GOT3 (cell line): ENCODE results near the gene SLC25A22.

Experiments used
- DNase-seq: peaks from one replicate; lab custom pipeline; 2025; ENCODE audit warnings: mixed read lengths; lab: John Stamatoyannopoulos, UW

The SLC25A22 gene

GRCh38 chr11:803467-803742, 5.3 kb upstream of the SLC25A22 start:
- DNase-seq: no peak

- no peak for DNase-seq
These were observed 4.8 kb upstream of the SLC25A22 start for GRCh38 chr11:802693-803466.

GRCh38 chr11:802018-802617, 4.0 kb upstream of the SLC25A22 start:
- DNase-seq: no peak

- DNase-seq: no peak
These were observed 3.2 kb upstream of the SLC25A22 start for GRCh38 chr11:801097-801780.

DNA sequence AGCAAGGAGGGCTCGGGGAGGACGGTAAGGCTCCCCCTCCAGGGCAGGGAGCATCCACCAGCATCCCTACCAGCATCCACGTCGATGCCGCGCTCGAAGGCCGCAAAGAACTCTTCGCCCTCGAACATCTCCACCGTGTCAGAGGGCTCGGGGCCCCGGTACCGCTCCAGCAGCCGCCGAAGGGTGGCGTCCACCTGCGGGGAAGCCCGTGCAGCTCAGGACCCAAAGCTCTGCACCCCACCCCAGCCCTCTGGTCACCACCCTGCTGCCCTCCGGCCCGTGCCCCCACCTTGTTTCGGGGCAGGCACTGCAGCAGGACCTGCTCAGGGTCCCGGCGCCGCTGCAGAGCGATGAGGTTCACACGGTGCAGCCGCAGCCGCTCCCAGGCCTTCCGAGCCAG, 2.4 kb upstream of the SLC25A22 start:
- DNase-seq: no peak

DNA sequence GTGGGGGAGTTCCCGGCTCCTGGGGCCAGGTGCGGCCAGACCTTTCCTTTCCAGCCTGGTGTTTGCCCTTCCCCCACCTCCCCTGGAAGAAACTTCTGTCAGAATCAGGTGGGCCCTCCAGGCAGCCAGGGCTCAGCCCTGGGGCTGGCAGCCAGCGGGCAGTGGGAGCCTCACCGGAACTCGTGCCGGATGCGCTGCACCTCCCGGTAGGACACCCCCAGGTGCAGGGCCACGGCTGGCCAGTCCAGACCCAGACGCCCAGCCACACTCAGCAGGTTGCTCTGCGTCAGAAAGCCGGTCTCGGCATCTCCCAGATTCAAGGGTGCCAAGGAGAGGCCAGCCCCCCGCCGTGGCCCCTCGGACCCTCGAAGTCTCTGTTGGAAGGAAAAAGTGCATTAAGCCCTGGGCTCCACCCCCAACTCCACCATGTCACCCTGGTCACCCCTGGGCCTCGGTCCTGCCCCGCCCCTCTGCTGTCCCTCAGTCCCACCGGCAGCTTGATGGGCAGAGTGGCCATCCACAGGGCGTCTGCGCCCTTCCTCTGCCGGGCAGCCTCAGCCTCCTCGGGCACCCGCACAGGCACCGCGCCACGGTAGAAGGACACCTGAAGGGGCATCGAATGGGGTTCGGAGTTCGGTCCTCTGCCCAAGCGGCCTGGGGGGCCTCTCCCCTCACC, 1.7 kb upstream of the SLC25A22 start:
- no peak for DNase-seq

- no peak for DNase-seq
These were observed 587 bp downstream of the SLC25A22 start for GRCh38 chr11:797296-798092.

- no peak for DNase-seq
These were observed 1.4 kb downstream of the SLC25A22 start for GRCh38 chr11:796565-797295.

- DNase-seq: peak; percentile 41
These were observed 2.2 kb downstream of the SLC25A22 start for GRCh38 chr11:795634-796564.

DNA sequence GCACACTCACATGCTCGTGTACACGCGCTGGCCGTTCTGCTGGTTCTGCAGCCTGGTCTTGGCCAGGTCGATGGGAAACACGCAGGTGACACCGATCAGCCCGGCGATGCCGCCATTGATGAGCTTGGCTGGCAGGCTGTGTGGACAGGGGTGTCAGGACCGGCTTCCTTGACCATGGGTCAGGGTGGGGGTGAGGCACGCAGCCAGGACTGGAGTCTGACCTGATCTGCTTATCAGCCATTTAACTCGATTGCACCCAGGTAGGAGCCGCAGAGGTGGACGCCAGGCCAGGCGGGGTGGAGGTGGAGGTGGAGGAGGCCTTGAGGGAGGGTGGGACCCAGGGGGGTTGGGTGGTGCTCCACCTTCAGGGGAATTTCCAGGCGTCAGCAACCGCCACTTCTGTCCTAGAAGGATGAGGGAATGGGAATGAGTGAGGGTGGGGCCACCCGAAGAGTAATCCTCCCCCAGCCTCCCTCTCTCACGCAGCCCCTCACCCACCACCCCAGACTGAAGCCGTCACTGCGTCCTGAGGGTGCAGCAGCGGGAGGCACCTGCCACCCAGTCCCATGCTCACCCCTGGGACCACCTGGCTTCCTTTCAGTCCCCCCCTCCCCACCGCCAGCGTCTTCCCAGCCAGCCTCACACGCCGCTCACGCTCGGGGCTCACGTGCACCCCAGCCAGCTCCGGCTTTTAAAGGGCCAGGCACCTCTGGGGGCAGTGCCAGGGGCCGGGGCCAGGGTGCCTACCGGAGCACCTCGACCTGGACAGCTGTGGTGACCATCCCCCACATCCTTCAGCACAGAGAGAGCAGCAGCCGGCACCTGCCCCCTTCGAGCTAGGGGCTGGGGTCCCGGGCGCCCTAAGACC, 3.1 kb downstream of the SLC25A22 start:
- DNase-seq: no peak

GRCh38 chr11:794013-794765, 3.9 kb downstream of the SLC25A22 start:
- no peak for DNase-seq

GRCh38 chr11:793556-793955, 4.5 kb downstream of the SLC25A22 start:
- DNase-seq: no peak

DNA sequence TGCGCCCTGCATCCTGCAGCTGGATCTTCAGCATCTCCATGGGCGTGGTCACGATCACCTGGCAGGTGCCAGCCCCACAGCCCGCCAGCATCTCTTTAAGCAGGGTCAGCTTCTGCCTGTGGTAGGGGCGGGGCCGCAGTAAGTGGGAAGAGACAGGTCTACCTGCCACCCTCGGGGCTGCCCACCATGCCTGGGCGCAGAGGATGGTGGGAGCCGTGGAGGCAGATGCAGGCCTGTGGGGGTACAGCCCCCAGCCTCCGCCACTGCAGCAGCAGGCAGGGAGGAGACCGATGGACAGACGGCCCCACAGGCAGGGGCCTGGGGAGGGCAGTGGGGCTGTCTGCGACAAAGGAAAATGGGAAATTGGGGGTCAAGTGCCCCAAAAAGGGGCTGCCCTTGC, 5.2 kb downstream of the SLC25A22 start:
- no peak for DNase-seq

DNA sequence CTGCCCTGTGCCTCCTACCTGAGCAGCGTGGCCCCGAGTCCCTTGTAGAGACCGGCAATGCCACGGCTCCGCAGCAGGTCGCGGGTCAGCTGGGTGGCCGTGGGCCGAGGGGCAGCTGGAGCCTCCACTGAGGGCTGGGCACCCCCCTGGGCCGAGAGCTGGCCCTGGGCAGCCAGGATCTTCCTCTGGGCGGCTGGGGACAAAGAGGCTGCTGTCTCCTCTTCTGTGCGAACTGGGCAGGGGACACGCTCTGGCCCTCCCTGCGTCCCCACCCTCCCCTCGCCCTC, 5.6 kb downstream of the SLC25A22 start:
- DNase-seq: no peak

DNA sequence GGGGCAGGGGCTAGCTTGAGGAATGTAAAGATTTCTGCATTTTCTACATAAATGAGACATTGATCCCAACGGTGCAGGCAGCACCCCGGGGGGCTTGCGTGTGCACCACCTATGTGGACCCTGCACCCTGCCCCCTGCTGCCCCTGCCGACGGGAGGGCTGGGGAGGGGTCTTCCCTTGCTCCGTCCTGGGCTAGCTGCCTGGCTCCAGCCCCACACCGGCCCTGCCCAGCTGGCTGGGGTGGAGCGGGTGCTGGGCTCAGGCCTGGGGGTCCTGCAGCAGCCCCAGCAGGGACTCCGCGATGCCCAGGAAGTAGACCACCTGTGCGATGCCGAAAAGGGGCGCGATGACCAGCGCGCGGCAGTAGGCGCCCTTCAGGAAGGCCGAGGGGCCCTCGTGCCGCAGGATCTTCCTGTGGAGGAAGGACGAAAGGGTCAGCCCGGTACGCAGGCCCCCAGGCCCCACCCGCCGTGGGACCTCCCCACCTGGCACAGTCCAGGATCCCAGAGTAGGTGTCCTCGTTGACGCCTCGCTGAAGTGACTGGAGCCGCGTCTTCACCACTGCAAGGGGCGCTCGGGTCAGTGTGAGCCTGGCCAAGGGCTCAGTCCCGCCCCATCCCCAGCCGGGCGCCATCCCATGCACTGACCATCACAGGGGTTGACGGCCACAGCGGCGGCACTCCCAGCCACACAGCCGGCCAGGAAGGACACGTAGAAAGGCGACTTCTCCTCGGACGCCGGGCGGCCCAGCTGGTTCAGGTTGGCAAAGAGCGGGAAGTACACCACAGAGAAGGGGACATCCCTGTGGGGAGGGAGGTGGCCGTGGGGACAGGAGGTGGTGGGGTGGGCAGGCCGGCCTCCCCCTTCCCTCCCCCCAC, 6.2 kb downstream of the SLC25A22 start:
- DNase-seq: no peak

- no peak for DNase-seq
These were observed 7.1 kb downstream of the SLC25A22 start for GRCh38 chr11:790721-791564.

DNA sequence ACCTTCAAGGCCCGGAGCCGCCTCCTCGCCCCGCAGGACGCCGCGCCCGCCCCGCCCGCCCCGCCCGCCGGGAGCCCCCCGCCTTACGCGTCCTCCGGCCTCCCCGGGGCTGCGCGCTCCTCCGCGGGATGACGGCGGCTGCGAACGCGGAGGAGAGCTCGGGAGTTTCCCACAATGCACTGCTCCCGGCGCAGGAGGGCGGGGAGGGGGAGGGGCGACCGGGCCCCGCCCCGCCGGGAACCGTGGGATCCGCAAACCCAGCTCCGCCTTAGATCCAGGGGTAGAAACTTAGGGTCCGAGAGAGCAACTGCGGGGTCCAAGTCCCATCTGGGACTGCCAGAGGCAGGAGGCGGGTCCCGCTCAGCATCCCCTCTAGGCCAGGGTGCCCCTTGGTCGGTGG, 8.1 kb downstream of the SLC25A22 start, which contains the start of gene CEND1:
TSS of gene CEND1 (minus strand) at position 148 of the 400 bp plus-strand sequence. CDS start 1,514 bp downstream, outside the sequence.
- no peak for DNase-seq
